Astrocyte (in vitro differentiated cells and primary cell): ENCODE measurements around the gene ZNF48. TPM values are rescaled to one million over a fixed set of nuclear protein-coding genes. Genes with fewer than 3 reads are reported as not detected.
A peak's percentile ranks its signal among the peaks of the same experiment; 100 is the strongest.

Source experiments
- DNase-seq: peaks from one replicate; pipeline ENCODE4 v3.0.0-alpha.2; 2010; ENCODE audit warnings: low read depth
- FAIRE-seq: peaks from 2 replicates; lab custom pipeline; 2011; peaks lifted over from hg19 to GRCh38; lab: Jason Lieb, UNC
- H2AFZ ChIP-seq: 2 replicates; pipeline ENCODE4 v1.6.0; 2012; ENCODE audit warnings: low read depth, low read length, inconsistent platforms
- H3K27ac ChIP-seq: 2 replicates; pipeline ENCODE4 v1.5.1; 2011; ENCODE audit warnings: low read depth, low read length, inconsistent platforms
- H3K27me3 ChIP-seq: 2 replicates; pipeline ENCODE4 v1.6.0; 2011; ENCODE audit warnings: low read length, inconsistent platforms; ENCODE audit not compliant: insufficient read depth
- H3K36me3 ChIP-seq: 2 replicates; pipeline ENCODE4 v1.5.1; 2011; ENCODE audit warnings: low read length, inconsistent platforms; ENCODE audit not compliant: insufficient read depth
- H3K4me1 ChIP-seq: 2 replicates; pipeline ENCODE4 v1.5.1; 2011; ENCODE audit warnings: low read length, inconsistent platforms; ENCODE audit not compliant: insufficient read depth
- H3K4me2 ChIP-seq: 2 replicates; pipeline ENCODE4 v1.6.0; 2012; ENCODE audit warnings: low read length, inconsistent platforms
- H3K4me3 ChIP-seq: 2 replicates; pipeline ENCODE4 v1.5.1; 2011; ENCODE audit warnings: low read depth, mild to moderate bottlenecking, low read length, inconsistent platforms; ENCODE audit not compliant: insufficient read depth
- H3K79me2 ChIP-seq: 2 replicates; pipeline ENCODE4 v1.6.0; 2012; ENCODE audit warnings: mild to moderate bottlenecking, low read length, inconsistent platforms; ENCODE audit not compliant: insufficient read depth
- H3K9ac ChIP-seq: 2 replicates; pipeline ENCODE4 v1.6.0; 2012; ENCODE audit warnings: mild to moderate bottlenecking, low read length, inconsistent platforms
- H3K9me3 ChIP-seq: 2 replicates; pipeline ENCODE4 v1.5.1; 2012; ENCODE audit warnings: low read depth, mild to moderate bottlenecking, low read length, inconsistent platforms; ENCODE audit not compliant: insufficient read depth
- H4K20me1 ChIP-seq: 2 replicates; pipeline ENCODE4 v1.6.0; 2012; ENCODE audit warnings: low read length, inconsistent platforms; ENCODE audit not compliant: insufficient read depth
- H3K27ac Mint-ChIP-seq: one replicate; pipeline ENCODE4 v1.8.0; 2021; ENCODE audit warnings: mild to moderate bottlenecking, mixed read lengths; ENCODE audit not compliant: unreplicated experiment
- H3K27me3 Mint-ChIP-seq: one replicate; pipeline ENCODE4 v1.8.0; 2021; ENCODE audit warnings: low read depth, mixed read lengths; ENCODE audit not compliant: unreplicated experiment
- H3K36me3 Mint-ChIP-seq: one replicate; pipeline ENCODE4 v1.8.0; 2021; ENCODE audit warnings: low read depth, mixed read lengths; ENCODE audit not compliant: unreplicated experiment
- H3K4me1 Mint-ChIP-seq: one replicate; pipeline ENCODE4 v1.8.0; 2021; ENCODE audit warnings: low read depth, mixed read lengths; ENCODE audit not compliant: unreplicated experiment
- H3K4me3 Mint-ChIP-seq: one replicate; pipeline ENCODE4 v1.8.0; 2021; ENCODE audit warnings: mild to moderate bottlenecking, moderate library complexity, mixed read lengths; ENCODE audit not compliant: unreplicated experiment
- H3K9me3 Mint-ChIP-seq: one replicate; pipeline ENCODE4 v1.8.0; 2021; ENCODE audit warnings: mild to moderate bottlenecking, mixed read lengths; ENCODE audit not compliant: unreplicated experiment
- CTCF ChIP-seq: IDR thresholded peaks from 2 replicates; pipeline ENCODE4 v1.5.1; 2011; ENCODE audit warnings: low read depth, mild to moderate bottlenecking, inconsistent platforms, low read length, moderate library complexity; ENCODE audit not compliant: insufficient read depth
- EZH2 ChIP-seq: IDR thresholded peaks from 2 replicates; pipeline ENCODE4 v1.6.1; 2012; ENCODE audit warnings: mild to moderate bottlenecking, low read length, inconsistent platforms; ENCODE audit not compliant: insufficient read depth
- total RNA-seq: library from RNA; stranded (reverse); gene quantifications from 2 replicates; pipeline ENCODE4 v1.2.1, GENCODE V29; 2021

The ZNF48 gene
- total RNA-seq, 1 donor from 2014 or later: 19.5 TPM

GRCh38 chr16:30365200-30365599 is 30.0 kb upstream of the ZNF48 start:
- peaks cover 20% of the 10 kb centered on the region for H3K36me3 Mint-ChIP-seq
- peaks cover 85% of the 10 kb centered on the region for H4K20me1 ChIP-seq

GRCh38 chr16:30366511-30366910 is 28.7 kb upstream of the ZNF48 start:
- peaks cover 23% of the 10 kb centered on the region for H3K4me1 Mint-ChIP-seq
- Histone ChIP-seq H3K79me2 (peaks cover 81% of the 10 kb centered on the region), H3K4me1 (peaks cover 20% of the 10 kb centered on the region), H4K20me1 (peaks cover 74% of the 10 kb centered on the region), H3K9ac (no peak overlapping the region), H3K4me2 (peak overlapping the region; percentile 99), H3K9me3 (no peaks in the 10 kb centered on the region), H3K4me3 (no peak overlapping the region), H3K36me3 (peaks cover 15% of the 10 kb centered on the region), H3K27me3 (no peaks in the 10 kb centered on the region), H3K27ac (no peak overlapping the region), H2AFZ (no peak overlapping the region)
- peaks cover 16% of the 10 kb centered on the region for H3K36me3 Mint-ChIP-seq
- H3K27me3 Mint-ChIP-seq: no peaks in the 10 kb centered on the region
- peak overlapping the region; percentile 88 for H3K4me3 Mint-ChIP-seq
- no peak for DNase-seq
- TF ChIP-seq EZH2: no peak
- TF ChIP-seq CTCF: no peak
- H3K27ac Mint-ChIP-seq: no peak overlapping the region
- H3K9me3 Mint-ChIP-seq: no peaks in the 10 kb centered on the region
- no peak for FAIRE-seq

More at GRCh38 chr16:30365200-30365599, 30.0 kb upstream of the ZNF48 start:
- FAIRE-seq (no peak), DNase-seq (no peak)
- Mint-ChIP-seq H3K27ac (no peak overlapping the region), H3K27me3 (no peaks in the 10 kb centered on the region), H3K9me3 (no peaks in the 10 kb centered on the region), H3K4me1 (peaks cover 21% of the 10 kb centered on the region), H3K4me3 (no peak overlapping the region)
- TF ChIP-seq CTCF (no peak), EZH2 (no peak)
- H3K36me3 ChIP-seq: peaks cover 15% of the 10 kb centered on the region
- H3K9me3 ChIP-seq: no peaks in the 10 kb centered on the region
- no peak overlapping the region for H3K4me2 ChIP-seq
- peaks cover 92% of the 10 kb centered on the region for H3K79me2 ChIP-seq
- peaks cover 15% of the 10 kb centered on the region for H3K4me1 ChIP-seq
- H3K27me3 ChIP-seq: no peaks in the 10 kb centered on the region
- no peak overlapping the region for H3K4me3 ChIP-seq
- H3K27ac ChIP-seq: no peak overlapping the region
- H2AFZ ChIP-seq: no peak overlapping the region
- H3K9ac ChIP-seq: no peak overlapping the region

GRCh38 chr16:30367349-30368009 is 27.7 kb upstream of the ZNF48 start:
- peaks cover 20% of the 10 kb centered on the region for H3K4me1 ChIP-seq
- Mint-ChIP-seq H3K36me3 (peaks cover 13% of the 10 kb centered on the region), H3K9me3 (no peaks in the 10 kb centered on the region), H3K4me1 (peaks cover 26% of the 10 kb centered on the region), H3K27ac (no peak overlapping the region), H3K27me3 (no peaks in the 10 kb centered on the region), H3K4me3 (peak overlapping the region; percentile 88)
- FAIRE-seq (no peak), DNase-seq (no peak)
- peak overlapping the region; percentile 41 for H3K27ac ChIP-seq
- peak overlapping the region; percentile 99 for H3K4me2 ChIP-seq
- H3K27me3 ChIP-seq: no peaks in the 10 kb centered on the region
- H2AFZ ChIP-seq: no peak overlapping the region
- H3K36me3 ChIP-seq: peaks cover 12% of the 10 kb centered on the region
- peaks cover 70% of the 10 kb centered on the region for H4K20me1 ChIP-seq
- H3K4me3 ChIP-seq: peak overlapping the region; percentile 76
- TF ChIP-seq CTCF (no peak), EZH2 (no peak)
- H3K9me3 ChIP-seq: no peaks in the 10 kb centered on the region
- peak overlapping the region; percentile 85 for H3K9ac ChIP-seq
- peaks cover 75% of the 10 kb centered on the region for H3K79me2 ChIP-seq
